Caco-2 (cell line): ENCODE results near the gene HCRTR1. TPM values are rescaled to one million over a fixed set of nuclear protein-coding genes. Genes with fewer than 3 reads are reported as not detected.

Experiments
- BruUV-seq: library from RNA; stranded (reverse); fragments of 400-500 nt; replicated peaks from 2 replicates; lab custom pipeline; 2021; lab: Mats Ljungman, UMichigan
- CTCF ChIA-PET: fragments of 300-600 bp; sonication (Branson Sonifier 250); formaldehyde crosslinking; loops from one replicate; lab custom pipeline; 2022; ENCODE audit warnings: antibody characterized with exemption; lab: Charles Lee
- POLR2A ChIA-PET: fragments of 300-600 bp; sonication (Branson Sonifier 250); formaldehyde crosslinking; loops from one replicate; lab custom pipeline; 2022; ENCODE audit warnings: antibody characterized with exemption; lab: Charles Lee
- DNase-seq, 2 experiments: peaks; one replicate each; pipeline versions ENCODE4 v3.0.0 to v3.0.0-alpha.2; 2020 to 2022
- H3K27me3 ChIP-seq: replicated peaks from 2 replicates; pipeline ENCODE4 v1.6.0; 2011; ENCODE audit warnings: low read length; ENCODE audit not compliant: control insufficient read depth, insufficient read depth
- H3K36me3 ChIP-seq: 2 replicates; pipeline ENCODE4 v1.5.1; 2011; ENCODE audit warnings: low read length; ENCODE audit not compliant: control insufficient read depth, insufficient read depth
- H3K4me1 ChIP-seq: fragments of 250-450 bp; sonication (Bioruptor Pico); 2 replicates; pipeline ENCODE4 v1.5.1; 2020; ENCODE audit warnings: mild to moderate bottlenecking
- H3K4me3 ChIP-seq: 2 replicates; pipeline ENCODE4 v1.5.1; 2011; ENCODE audit warnings: low read depth, mild to moderate bottlenecking, control low read depth, low read length
- H3K9me3 ChIP-seq: fragments of 250-450 bp; sonication (Bioruptor Pico); 2 replicates; pipeline ENCODE4 v1.5.1; 2020; ENCODE audit warnings: mild to moderate bottlenecking, moderate library complexity
- H3K27ac Mint-ChIP-seq: one replicate; pipeline ENCODE4 v1.8.0; 2022; ENCODE audit warnings: mixed read lengths; ENCODE audit not compliant: unreplicated experiment
- H3K27me3 Mint-ChIP-seq: one replicate; pipeline ENCODE4 v1.8.0; 2022; ENCODE audit warnings: mixed read lengths; ENCODE audit not compliant: insufficient read depth, unreplicated experiment
- H3K36me3 Mint-ChIP-seq: one replicate; pipeline ENCODE4 v1.8.0; 2022; ENCODE audit warnings: mild to moderate bottlenecking, mixed read lengths; ENCODE audit not compliant: insufficient read depth, unreplicated experiment
- H3K4me1 Mint-ChIP-seq: one replicate; pipeline ENCODE4 v1.8.0; 2022; ENCODE audit warnings: low read depth, mixed read lengths; ENCODE audit not compliant: unreplicated experiment
- H3K4me3 Mint-ChIP-seq: one replicate; pipeline ENCODE4 v1.8.0; 2022; ENCODE audit warnings: mild to moderate bottlenecking, moderate library complexity, mixed read lengths; ENCODE audit not compliant: unreplicated experiment
- H3K9me3 Mint-ChIP-seq: one replicate; pipeline ENCODE4 v1.8.0; 2022; ENCODE audit warnings: mixed read lengths; ENCODE audit not compliant: unreplicated experiment
- CTCF ChIP-seq, 2 experiments: fragments of 200-600 bp in 1 of 2; IDR thresholded peaks; 1 replicate in 1 of 2; 2 replicates in 1 of 2; pipeline versions ENCODE4 v1.5.1 to v1.8.0; 2011 to 2022; ENCODE audit warnings: antibody characterized with exemption in 1 of 2, control low read depth in 1 of 2, inconsistent platforms in 1 of 2, low read depth in 1 of 2, low read length in 1 of 2, mild to moderate bottlenecking in 1 of 2, moderate library complexity in 1 of 2; ENCODE audit not compliant: insufficient read depth in 1 of 2, severe bottlenecking in 1 of 2, unreplicated experiment in 1 of 2
- intact Hi-C: fragments of 100-400 bp; cut with micrococcal nuclease; formaldehyde crosslinking; loops from one replicate; pipeline ENCODE4 v1.10.0; 2022; ENCODE audit not compliant: unreplicated experiment
- total RNA-seq: library from RNA; stranded (reverse); gene quantifications from 2 replicates; pipeline ENCODE4 v1.2.3, GENCODE V29; 2022

Gene HCRTR1
- total RNA-seq, 1 experiment from 2014 or later = not detected

DNA sequence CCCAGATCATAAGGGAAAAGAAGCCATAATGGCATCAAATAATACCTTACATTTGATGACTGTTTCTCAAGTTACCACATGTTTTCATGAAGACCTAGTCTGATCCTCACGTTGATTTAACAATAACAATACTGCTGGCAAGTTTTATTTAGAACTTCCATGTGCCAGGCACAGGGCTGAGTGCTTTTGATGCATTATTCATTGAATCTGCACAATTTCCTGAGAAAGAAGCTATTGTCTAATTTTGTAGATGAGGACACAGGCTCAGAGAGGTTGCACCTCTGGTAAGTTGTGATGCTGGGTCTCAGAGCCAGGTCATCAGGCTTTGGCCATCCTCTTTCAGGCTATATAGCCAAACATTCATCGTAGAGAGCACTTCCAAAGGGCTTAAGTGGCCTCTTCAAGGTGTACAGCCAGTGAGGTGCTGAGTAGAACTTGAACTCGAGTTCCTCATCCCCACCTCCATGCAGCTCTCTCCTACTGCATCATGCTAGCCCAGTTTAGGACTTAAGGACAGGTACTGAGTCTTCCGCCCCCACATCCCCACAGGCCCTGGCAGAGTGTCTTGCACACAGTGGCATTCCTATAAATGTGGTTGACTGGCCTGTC, 35.5 kb downstream of the HCRTR1 start:
- H3K4me1 Mint-ChIP-seq = peaks cover 17% of the 10 kb centered on the region
- no peak overlapping the region for H3K4me3 ChIP-seq
- H3K36me3 Mint-ChIP-seq = no peaks in the 10 kb centered on the region
- BruUV-seq = no TSS peak
- H3K27me3 ChIP-seq = no peaks in the 10 kb centered on the region
- no peaks in the 10 kb centered on the region for H3K36me3 ChIP-seq
- intact Hi-C loops = no loop called here
- no peaks in the 10 kb centered on the region for H3K9me3 ChIP-seq
- H3K4me3 Mint-ChIP-seq = no peak overlapping the region
- 0 out of 2 replicates have a peak, but pooled peaks cover 5% of the 10 kb centered on the region for H3K4me1 ChIP-seq
- TF ChIP-seq CTCF (IDR thresholded peaks at IDR 0.05; ENCODE audit: insufficient read depth in 1 of 2, low read depth in 1 of 2, low read length in 1 of 2, severe bottlenecking in 1 of 2, unreplicated experiment in 1 of 2) = no peak
- CTCF ChIA-PET = no interaction called here
- POLR2A ChIA-PET = interaction anchor here (0.6 kb wide), 1 partner anchor 8 kb away, joined by 5 read pairs; the partner anchor contains the start of gene PEF1
- no peak overlapping the region for H3K27ac Mint-ChIP-seq
- H3K9me3 Mint-ChIP-seq = no peaks in the 10 kb centered on the region
- no peaks in the 10 kb centered on the region for H3K27me3 Mint-ChIP-seq
- no peak for DNase-seq

DNA sequence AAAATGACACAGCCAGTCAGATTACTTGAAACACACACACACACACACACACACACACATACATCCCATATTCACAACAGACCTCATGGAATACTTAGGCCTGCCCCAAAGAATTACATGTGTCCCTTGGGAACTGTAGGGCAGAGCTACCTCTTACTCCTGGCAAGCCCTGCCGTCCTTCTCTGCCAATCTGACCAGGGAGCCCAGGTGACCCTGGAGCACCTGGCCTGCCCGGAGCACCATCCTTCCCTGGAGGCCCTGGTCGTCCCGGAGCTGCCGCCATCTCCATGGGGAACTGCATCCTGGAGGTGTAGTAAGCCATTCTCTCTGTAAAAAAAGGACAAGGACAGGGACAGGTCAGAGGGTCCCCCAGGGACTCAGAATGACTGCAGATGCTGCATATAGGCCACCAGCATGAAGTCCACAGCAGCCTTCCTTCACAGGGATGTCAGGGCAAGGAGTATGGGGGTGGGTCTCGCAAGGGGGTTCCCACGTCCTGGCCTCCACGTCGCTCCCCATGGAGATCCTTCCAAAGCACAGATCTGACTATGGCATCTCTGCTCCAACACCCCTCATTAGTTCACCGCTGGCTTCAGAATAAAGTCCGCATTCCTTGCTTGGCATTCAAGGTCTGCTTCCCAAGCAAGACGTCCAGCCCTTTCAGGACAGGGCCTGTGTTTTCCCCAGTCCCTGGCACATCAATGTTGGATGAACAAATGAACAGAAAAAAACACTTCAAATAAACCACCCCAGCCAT, 36.4 kb downstream of the HCRTR1 start:
- intact Hi-C loops = no loop called here
- Histone ChIP-seq H3K9me3 (no peaks in the 10 kb centered on the region), H3K36me3 (no peaks in the 10 kb centered on the region), H3K4me3 (no peak overlapping the region), H3K27me3 (no peaks in the 10 kb centered on the region), H3K4me1 (0 out of 2 replicates have a peak, but pooled peaks cover 5% of the 10 kb centered on the region)
- no peaks in the 10 kb centered on the region for H3K27me3 Mint-ChIP-seq
- TF ChIP-seq CTCF (IDR thresholded peaks at IDR 0.05; ENCODE audit: insufficient read depth in 1 of 2, low read depth in 1 of 2, low read length in 1 of 2, severe bottlenecking in 1 of 2, unreplicated experiment in 1 of 2) = no peak
- H3K36me3 Mint-ChIP-seq = no peaks in the 10 kb centered on the region
- H3K9me3 Mint-ChIP-seq = no peaks in the 10 kb centered on the region
- no peak for DNase-seq
- no TSS peak for BruUV-seq
- no peak overlapping the region for H3K4me3 Mint-ChIP-seq
- POLR2A ChIA-PET = interaction anchor here (0.6 kb wide), 1 partner anchor 9 kb away, joined by 5 read pairs; the partner anchor contains the start of gene PEF1
- peaks cover 17% of the 10 kb centered on the region for H3K4me1 Mint-ChIP-seq
- CTCF ChIA-PET = no interaction called here
- no peak overlapping the region for H3K27ac Mint-ChIP-seq

DNA sequence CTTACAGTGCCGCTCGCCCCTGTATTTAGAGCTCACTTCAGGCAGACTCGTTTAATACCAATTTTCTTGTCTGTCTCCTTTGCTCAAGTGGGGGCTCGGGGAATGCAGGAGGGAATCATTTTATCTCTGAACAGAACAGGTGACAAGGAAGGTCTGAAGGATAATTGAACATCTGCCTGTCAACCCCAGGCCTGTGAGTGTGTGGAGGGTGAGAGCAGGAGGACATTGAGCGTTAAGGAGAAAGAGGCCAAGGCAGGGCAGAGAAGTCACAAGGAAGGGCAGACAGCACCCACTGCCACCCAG, 36.9 kb downstream of the HCRTR1 start:
- Mint-ChIP-seq H3K4me3 (no peak overlapping the region), H3K4me1 (peaks cover 17% of the 10 kb centered on the region), H3K27me3 (no peaks in the 10 kb centered on the region), H3K9me3 (no peaks in the 10 kb centered on the region), H3K36me3 (no peaks in the 10 kb centered on the region), H3K27ac (no peak overlapping the region)
- BruUV-seq = no TSS peak
- 0 out of 2 replicates have a peak, but pooled peaks cover 5% of the 10 kb centered on the region for H3K4me1 ChIP-seq
- H3K4me3 ChIP-seq = no peak overlapping the region
- H3K27me3 ChIP-seq = no peaks in the 10 kb centered on the region
- CTCF ChIA-PET = no interaction called here
- no peaks in the 10 kb centered on the region for H3K36me3 ChIP-seq
- no peak for DNase-seq
- H3K9me3 ChIP-seq = no peaks in the 10 kb centered on the region
- intact Hi-C loops = no loop called here
- POLR2A ChIA-PET = no interaction called here
- no peak for TF ChIP-seq CTCF (IDR thresholded peaks at IDR 0.05; ENCODE audit: insufficient read depth in 1 of 2, low read depth in 1 of 2, low read length in 1 of 2, severe bottlenecking in 1 of 2, unreplicated experiment in 1 of 2)
